ENCODE data around the gene KCNK7.
A peak's percentile ranks its signal among the peaks of the same experiment; 100 is the strongest.

KCNK7 gene

DNA sequence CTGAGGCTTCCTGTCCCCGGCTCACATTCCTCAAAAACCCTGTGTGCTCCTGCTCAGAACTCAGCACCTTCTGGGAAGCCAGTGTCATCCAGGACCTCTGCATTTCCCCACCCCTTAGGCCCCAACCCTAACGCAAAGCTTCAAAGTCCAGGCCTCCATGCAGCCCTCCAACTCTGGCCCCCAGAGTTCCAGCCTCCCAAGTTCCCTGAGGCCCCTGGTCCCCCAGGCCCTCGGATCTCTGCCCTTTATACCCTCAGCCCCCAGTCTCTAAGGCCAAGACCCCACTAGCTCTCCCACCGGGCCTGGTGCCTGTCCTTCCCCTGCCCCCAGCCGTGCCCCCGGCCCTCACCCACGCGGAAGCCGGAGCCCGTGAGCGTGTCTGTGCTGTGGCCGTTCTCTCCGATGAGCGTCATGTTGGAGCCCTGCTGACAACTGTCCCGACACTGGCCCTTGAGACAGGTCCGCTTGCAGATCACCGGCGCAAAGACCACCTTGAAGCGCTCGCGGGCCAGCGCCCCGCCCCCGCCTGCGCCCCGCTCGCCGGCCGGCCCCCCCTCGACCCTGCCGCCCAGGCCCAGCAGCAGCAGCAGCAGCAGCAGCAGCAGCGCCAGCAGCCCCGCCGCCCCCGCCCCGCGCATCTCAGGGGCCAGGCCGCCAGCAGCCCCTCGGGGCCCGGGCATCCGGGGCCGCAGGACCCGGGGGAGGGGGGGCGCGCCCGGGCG lies 38.2 kb downstream of the KCNK7 start:
- no peak for DNase-seq (ENCODE audit: low read depth)

DNA sequence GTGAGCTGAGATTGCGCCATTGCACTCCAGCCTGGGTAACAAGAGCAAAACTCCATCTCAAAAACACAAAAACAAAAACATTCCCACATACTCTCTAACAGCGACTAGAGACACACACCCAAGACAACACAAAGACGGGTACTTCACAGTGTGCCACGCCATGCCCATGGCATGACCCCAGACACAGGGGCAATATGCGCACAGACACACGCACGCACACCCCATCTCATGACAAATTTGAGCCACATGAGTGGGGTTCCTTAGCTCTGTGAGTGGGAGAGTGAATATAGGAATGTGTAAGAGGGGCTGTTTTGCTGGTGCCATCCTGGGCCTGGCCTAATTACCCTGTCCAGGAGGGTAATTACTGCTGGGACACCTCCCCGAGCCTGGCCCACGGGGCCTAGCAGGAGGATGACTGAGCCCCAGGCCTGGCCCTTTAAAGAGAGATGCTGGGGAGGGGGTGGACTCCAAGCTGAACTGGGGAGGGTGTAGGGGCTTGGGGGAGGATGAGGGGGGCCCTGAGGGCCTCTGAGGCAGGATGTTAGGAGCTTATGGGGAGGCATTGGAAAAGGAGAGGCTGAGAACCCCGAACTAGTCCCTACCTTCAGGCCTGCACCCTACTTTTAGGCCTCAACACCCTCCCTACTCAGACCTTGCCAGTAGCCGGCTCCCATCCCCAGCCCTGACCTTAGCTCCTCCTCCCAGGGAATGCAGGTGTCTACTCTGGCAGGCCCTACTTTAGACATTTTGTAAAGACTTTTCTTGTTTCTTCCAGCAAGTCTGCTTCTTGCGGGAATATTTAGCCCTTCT lies 38.9 kb downstream of the KCNK7 start:
- no peak for DNase-seq (ENCODE audit: low read depth)

DNA sequence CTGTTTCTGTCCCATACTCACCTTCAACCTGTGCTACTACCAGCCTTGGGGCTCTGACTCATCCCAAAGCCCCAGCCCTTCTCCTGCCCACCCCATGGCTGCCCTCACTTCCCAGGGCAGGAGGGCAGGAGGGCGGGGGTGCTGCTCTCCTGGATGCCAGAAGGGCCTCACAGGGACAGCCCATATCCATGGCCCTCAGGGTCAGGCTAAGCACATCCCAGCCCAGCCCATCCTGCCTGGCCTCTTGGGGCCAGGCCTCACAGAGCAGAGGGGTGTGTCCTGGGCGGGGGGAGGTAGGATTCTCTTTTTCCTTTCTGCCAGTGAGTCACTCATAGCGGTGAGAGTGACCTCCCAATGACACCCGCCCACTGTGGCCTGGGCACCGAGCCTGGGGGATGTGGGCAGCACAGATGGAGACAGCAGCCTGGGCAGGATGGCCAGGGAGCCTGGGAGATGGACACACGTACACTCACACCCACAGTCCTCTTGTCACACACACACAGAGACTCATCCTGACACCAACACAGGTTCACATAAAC lies 39.8 kb downstream of the KCNK7 start:
- DNase-seq (ENCODE audit: low read depth): no peak

DNA sequence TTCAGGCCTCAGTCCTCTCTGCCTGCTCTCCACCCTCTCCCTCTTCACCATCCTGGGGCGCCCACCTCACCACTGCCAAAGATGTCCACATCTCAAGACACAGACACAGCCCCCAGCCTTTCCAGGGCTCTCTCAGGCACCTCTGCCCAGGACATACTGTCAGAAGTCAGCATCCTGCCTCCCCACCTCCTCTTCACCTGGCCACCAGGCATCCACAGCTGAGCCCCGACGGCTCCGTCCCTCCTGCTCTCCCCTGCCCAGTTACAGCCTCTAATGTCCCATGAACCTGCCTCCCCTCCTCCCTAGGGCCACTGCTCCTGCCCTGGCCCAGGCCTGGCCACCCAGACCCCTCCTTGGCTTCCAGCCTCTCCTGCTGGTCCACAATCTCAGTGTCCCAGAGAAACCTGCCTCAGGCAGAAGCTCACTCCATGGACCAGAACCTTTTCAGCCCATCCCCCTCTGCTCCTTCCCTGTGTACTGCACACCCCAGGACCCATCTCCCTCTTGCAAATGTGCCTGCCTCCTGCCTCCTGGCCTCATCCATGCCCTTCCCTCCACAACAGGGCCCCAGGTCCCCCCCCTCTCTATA lies 40.7 kb downstream of the KCNK7 start:
- no peak for DNase-seq (ENCODE audit: low read depth)

DNA sequence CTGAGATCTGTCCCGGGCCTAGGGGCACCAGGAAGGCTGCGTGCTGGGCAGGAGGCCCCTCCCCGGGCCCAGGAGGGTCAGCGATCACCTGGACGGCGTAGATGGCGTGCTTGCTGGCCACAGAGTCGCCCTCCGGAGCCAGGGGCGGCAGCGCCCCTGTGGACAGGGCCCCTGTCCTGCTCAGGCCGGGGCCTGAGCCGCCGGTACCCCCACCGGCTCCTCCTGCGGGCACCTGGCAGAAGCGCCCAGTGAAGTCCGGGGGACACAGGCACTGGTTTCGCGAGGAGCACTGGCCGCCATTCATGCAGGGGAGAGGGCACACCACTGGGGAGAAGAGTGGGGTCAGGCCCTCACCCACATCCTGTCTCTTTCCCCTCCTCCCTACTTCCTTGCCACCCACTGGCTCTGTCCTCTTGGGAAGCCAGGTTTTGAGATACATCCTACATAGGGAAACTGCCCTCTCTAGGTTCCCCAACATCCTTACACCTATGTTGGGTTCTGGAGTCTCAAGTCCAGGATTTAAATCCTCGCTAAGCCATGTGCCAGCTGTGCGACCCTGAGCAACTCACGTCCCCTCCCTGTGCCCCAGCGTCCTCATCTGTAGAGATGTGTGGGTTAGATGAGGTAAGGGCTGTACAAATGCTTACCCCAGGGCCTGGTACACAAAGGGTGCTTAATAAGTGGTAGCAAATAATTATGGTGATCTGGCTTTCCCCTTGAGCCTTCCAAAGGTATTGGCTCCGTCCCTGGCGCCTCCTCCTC lies 41.4 kb downstream of the KCNK7 start:
- no peak for DNase-seq (ENCODE audit: low read depth)

DNA sequence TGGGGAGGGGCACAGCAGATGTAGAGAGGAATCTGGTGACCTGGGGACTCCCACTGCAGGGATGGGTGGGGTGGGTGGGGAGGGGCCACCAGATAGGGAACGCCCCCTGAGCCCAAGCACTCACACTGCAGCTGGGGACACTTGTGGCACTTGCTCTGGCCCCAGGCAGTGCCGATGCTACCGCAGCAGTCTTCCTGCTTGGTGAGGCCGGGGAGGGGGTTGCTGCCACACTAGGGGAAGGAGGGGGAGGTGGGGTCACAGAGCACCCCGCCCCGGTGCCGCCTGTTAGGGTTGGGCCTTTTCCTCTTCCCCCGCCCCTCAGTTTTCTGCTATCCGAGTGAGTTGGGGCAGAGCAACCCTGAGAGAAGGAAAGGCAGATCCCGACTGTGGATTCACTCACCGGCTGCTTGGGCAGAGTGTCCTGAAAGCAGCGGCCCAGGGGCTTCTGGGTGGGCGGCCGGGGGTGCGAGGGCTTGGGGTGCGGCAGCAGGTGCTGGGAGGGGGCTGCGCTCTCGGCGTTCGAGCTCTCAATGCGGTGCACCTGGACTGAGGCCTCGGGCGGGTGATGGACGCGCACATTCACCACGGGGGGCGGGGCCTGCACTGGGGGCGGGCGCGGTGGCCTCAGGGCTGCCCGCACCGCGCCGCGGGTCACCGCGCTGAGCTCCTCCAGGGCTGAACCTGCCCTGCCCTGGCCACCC lies 42.1 kb downstream of the KCNK7 start:
- peak; percentile 43 for DNase-seq (ENCODE audit: low read depth)

DNA sequence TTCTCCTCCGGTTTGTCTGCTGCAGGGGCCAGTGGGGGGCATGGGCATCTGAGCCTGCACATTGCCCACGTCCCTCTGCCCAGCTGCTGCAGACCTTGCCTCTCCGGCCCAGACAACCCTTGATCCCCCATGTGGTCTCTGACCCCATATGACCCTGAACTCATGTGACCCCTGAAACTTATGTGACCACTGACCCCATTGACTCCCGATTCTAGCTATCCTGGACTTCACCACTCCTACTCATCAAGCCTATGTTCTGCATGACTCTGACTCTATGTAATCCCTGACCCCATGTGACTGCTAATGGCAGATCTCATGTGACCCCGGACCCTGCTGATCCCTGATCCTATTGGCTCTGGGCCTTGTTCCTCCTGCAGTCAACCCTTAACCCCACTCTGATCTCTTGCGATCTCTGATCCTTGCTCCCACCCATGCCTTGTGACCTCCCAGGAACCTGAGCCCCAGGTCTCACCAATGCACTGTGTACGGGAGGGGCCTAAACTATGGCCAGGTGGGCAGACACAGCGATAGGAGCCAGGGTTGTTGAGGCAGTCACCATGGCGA lies 43.1 kb downstream of the KCNK7 start:
- DNase-seq (ENCODE audit: low read depth): no peak

DNA sequence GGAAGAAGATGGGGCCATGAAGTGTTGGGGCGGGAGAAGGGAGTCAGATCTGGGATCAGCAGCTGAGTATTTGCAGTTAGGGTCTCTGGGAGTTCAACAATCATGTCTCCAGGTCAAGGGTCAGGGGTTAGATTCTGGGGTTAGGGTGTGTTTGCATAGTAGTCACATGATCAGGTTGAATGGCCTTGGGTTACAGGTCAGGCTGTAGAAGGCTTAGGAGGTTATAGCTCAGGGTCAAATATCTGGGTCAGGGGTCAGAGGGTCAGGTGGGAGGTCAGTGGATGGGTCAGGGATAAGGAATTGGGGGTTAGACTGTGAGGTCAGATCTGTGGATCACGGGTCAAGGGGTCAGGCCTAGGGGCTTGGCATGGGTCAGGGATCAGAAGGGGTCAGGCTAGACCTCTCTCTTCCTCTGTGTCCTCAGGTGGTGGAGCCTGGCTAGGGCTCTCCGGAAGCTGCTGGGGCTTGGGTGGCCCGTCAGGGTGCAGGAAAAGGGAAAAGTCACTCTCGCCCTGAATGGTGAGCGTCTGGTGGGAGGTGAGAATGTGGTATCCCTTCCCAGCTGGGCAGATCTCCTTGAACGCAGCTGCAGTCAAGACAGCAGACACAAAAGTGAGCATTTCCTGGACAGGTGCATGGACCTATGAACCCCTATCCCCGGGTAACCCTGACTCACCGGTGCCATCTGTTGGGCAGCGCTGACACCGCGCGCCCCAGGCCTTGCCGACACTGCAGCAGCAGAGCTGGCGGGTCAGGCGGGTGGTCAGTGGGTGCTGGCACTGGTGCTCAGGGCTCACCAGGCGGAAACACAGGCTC lies 43.8 kb downstream of the KCNK7 start:
- DNase-seq (ENCODE audit: low read depth): peak; percentile 39

DNA sequence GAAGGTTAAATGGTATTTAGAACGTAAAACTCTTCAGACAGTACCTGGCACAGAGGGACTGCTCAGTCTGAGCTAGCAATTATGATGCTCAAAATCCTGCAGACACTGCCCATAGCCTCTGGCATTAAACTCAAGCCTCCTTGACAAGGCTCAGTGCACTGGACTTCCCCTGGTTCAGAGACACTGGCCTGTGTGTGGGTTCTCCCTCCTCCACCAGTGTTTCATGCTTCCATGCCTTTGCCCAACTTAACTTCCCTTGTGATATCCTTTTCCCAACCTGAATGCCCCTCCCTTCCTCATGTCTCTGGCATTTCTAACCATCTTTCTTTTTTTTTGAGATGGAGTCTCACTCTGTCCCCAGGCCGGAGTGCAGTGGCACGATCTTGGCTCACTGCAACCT lies 46.5 kb downstream of the KCNK7 start:
- DNase-seq (ENCODE audit: low read depth): no peak

DNA sequence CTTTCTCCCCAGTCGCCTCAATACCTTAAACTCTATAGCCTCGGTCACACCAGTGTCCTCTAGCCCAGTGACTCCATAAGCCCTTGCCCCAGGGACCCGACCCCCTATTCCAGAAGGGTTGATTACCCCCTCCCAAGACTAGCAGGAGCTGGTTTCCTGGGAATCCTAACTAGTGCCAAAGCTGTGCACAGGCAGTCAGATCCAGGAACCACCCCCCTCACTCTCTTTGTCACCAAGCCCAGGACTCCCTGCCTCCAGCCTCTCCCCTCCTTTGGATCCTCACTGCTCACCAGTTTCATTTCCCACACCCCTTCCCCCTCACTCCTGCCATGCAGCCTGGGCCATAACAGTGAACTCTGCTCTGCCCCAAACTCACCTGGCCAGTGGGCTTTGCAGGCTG lies 47.2 kb downstream of the KCNK7 start:
- no peak for DNase-seq (ENCODE audit: low read depth)

DNA sequence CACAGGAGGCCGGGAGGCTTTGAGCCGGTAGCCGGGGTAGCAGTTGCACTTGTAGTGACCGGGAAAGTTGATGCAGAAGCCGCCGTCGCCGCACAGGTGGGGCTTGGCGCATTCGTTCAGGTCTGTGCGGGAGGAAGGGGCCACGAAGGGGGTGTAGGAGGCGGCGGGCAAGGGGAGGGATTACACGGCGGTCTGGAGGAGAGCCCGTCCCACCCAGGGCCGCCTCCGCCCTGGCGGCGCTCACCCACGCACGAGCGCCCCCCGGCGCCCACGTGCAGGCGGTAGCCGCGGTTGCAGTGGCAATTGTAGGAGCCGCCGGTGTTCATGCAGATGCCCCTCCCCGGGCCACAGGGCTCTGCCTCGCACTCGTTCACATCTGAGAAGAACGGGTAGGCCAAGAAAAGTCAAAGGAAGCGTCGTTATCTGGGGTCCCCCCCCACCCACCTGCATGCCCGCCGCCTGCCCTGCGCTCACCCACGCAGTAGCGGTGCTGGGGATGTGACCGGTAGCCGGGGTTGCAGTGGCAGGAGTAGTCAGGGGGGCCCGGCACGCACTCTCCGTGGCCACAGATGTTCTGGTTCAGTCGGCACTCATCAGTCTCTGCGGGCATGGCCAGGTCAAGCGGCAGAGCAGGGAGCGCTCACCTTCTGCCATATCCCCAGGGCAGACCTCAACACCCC lies 48.0 kb downstream of the KCNK7 start:
- no peak for DNase-seq (ENCODE audit: low read depth)

DNA sequence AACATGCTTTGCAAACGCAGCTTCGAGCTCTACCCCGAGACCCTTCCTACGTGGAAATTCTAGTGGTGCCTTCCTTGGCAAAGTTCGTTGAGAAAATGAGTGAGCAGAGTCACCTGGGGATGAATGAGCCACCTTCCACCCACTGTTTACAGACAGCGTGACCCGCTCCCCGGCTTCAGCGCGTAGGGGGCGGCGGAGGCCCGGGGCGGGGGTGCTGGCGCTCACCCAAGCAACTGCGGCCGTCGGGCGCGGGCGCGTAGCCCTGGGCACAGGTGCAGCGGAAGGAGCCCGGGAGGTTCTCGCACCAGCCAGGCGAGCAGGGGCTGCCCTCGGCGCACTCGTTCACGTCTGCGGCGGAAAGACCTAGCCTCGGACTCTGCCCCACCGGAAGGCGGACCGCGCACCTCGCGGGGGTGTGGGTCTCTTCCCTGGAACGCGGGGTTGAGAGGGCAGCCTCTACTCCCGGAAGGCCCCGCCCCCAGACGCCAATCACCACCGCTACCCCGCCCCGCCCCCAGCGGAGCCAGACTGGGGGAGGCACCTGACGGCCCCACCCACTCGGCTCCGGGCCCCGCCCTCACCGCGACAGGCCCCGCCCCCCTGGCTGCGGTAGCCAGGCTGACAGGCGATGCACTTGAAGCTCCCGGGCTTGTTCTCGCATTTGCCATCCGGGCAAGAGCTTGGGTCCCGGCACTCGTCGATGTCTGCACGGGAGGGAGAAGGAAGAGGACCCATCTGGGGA lies 49.2 kb downstream of the KCNK7 start:
- peak; percentile 97 for DNase-seq (ENCODE audit: low read depth)

DNA sequence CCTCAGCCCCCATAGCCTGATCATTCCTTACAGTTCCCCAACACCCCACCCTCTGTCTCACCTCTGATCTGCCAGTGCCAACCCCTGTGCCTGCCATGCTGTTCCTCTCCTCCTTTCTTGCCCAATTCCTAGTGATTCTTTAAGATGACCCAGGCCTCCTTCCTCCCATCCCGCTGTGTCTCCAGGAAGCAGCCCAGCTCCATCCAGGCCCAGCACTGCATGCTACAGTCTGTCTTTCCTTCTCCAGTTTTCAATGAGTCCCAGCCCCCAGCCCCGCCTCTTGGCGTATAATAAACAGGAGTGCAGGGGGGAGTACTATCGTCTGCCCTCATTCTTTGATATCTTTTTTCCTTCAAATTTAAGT lies 49.8 kb downstream of the KCNK7 start:
- DNase-seq (ENCODE audit: low read depth): no peak

All from stimulated activated CD8-positive, alpha-beta memory T cell treated with anti-CD3 and anti-CD28 coated beads, Interleukin-12 subunit alpha, Interleukin-12 subunit beta, amount 100 ng/mL, for 1 hour (primary cell).